ENCODE results near the gene ZFYVE21.

GRCh38 chr14:103716091-103716801 is 636 bp downstream of the ZFYVE21 start:
- TF ChIP-seq CTCF (conservative IDR thresholded peaks at IDR 0.05 in 1 of 2, IDR thresholded peaks at IDR 0.05 in 1 of 2; ENCODE audit: extremely low read depth in 1 of 2, insufficient read depth in 1 of 2, low read depth in 1 of 2, low read length in 2 of 2) (no peak), EZH2 (IDR thresholded peaks at IDR 0.05; ENCODE audit: borderline replicate concordance, low read length) (no peak)
